HG03558 (cell line): ENCODE results near the gene OR10H3.
"Not testable (repeated sequence)": the region's sequence is repeated elsewhere in the genome, so short reads cannot be mapped to it uniquely, and the experiment has no call there.

Source experiments
- ATAC-seq: cut with Tn5 transposase; IDR thresholded peaks from one replicate; pipeline ENCODE4 v1.9.1; 2021; ENCODE audit warnings: moderate number of reproducible peaks; ENCODE audit not compliant: unreplicated experiment; ENCODE audit errors: extremely low read depth

The OR10H3 gene

GRCh38 chr19:15776991-15777970, 39.5 kb downstream of the OR10H3 start:
- ATAC-seq, result no peak

DNA sequence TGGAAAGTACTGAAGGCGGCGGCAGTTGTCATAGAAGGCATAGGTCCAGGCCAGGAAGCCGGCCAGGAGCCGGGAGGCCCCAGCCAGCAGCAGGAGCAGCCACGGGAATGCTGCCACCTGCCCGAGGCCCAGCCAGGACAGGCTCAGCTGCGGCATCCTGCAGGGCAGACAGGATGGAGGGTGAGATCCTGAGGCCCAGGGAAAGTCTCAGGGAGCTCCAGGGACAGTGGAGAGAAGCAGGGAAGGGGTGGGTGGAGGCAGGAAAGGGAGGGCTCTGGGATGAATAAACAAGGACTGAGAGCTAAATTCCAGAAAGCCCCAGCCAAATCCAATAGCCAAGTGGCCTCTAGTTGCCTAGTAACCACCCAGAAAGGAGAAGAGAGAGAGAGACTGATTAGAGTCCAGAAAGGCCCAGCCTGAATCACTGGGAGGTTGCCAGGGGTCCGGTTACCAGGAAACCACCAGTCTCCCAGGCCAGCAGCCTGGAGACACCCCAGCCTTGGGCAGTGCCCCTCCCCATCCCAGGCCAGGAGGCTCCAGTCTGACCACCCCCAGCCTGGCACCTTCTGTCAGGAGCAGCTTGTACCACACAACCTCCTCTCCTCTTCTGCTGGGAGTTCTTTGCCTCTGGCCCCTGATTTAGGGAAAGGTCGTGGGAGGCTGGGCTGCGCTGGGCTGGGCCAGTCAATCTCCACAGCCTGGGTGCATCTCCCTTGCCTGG, 42.1 kb downstream of the OR10H3 start:
- no peak for ATAC-seq

- ATAC-seq, result no peak
Observed at GRCh38 chr19:15780610-15781418, 43.0 kb downstream of the OR10H3 start.

DNA sequence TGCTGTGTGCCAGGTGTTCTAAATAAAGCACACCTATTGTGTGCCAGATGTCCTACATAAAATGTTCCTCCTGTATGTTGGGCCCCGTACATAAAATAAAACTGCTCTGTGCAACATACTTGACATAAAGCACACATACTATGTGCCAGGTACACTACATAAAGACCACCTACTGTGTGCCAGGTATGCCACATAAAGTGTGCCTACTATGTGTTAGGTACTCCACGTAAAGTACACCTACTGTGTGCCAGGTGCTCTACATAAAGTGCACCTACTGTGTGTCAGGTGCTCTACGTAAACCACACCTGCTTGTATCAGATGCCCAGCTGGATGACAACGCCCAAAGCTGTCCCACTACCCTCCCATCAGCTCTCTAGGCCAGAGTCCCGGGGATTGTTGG, 43.9 kb downstream of the OR10H3 start:
- ATAC-seq, result no peak

GRCh38 chr19:15782211-15782610, 44.4 kb downstream of the OR10H3 start:
- no peak for ATAC-seq

DNA sequence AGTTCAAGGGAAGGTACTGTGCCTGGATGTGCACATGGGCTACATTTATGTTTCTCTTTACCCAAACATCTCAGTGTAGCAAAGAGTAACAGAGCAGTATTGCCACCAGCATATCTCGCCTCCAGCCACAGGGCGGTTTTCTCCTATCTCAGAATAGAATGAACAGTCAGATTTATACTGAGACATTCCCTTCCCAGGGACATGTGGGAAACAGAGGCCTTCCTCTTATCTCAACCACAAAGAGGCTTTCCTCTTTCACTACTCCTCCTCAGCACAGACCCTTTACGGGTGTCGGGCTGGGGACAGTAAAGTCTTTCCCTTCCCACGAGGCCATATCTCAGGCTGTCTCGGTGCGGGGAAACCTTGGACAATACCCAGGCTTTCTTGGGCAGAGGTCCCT, 45.1 kb downstream of the OR10H3 start:
- ATAC-seq, result not testable (repeated sequence)

DNA sequence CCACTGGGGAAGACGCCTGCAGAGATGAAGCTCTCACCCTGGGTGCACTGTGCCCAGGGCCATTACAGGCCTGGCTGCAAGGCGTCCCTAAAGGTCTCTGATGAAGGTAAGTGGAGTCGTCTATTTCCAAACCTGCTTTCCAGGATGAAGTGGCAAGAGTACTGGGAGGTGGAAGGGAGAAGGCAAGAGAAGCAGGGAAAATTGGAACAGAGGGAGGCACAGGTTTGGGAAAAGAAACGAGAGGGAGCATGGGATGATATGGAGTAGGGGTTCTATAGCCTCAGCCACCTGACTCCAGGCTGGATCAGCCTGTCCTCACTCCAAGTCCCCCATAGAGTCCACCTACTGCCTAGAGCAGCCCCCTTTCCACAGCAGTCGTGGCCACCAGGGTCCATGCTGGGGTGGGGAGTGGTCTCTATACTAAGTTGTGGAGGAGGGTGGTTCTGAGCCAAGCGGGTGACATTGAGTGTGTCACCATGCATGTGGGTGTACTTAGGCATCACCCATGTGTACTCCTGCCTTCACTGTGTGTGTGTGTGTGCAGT, 49.9 kb downstream of the OR10H3 start, which contains the start of gene OR10H5:
TSS of gene OR10H5 (plus strand) at position 51 of the 545 bp plus-strand sequence. CDS start 6,388 bp downstream, outside the sequence.
- ATAC-seq, result no peak

DNA sequence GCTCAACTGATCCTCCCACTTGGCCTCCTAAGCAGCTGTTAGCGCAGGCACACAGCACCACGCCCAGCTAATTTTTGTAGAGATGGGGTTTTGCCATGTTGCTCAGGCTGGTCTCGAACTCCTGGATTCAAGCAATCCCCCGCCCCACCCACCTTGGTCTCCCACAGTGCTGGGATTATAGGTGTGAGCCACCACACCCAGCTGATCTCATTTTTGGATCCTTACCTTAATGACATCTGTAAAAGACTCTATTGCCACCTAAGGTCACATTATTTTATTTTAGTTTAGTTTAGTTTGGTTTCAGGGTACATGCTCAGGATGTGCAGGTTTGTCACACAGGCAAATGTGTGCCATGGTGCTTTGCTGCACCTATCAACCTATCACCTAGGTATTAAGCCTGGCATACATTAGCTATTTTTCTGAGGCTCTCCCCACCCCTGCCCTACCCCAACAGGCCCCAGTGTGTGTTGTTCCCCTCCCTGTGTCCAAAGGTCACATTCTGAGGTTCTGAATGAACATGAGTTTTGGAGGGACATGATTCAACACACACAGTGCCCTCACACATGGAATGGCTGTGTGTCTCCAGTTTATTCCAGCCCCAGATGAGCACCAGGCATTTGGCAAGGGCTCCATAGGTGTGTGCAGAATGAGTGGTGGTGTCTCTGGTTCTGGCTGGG, 50.9 kb downstream of the OR10H3 start:
- ATAC-seq, result no peak

DNA sequence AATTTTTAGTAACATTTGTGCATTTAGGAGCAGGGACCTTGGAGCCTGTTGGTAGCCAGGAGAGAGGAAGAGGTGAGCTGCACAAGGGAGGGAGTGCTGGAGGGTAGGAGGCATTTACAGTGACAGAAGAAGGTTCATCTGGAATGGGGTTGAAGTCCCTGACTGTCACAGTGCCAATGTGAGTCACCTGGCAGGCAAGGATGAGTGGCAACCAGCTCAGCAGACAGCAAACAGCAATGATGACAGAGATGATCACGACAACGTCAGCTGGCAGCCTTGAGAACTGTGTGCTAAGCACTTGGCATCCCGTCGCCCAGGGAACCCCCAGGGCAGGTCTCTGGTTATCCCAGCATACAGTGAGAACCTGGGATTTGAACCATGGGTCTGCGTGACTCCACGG, 52.3 kb downstream of the OR10H3 start:
- no peak for ATAC-seq
